Measurements from ENCODE around the gene LRRC37B.
"Not testable (repeated sequence)": the region's sequence is repeated elsewhere in the genome, so short reads cannot be mapped to it uniquely, and the experiment has no call there.

LRRC37B gene

DNA sequence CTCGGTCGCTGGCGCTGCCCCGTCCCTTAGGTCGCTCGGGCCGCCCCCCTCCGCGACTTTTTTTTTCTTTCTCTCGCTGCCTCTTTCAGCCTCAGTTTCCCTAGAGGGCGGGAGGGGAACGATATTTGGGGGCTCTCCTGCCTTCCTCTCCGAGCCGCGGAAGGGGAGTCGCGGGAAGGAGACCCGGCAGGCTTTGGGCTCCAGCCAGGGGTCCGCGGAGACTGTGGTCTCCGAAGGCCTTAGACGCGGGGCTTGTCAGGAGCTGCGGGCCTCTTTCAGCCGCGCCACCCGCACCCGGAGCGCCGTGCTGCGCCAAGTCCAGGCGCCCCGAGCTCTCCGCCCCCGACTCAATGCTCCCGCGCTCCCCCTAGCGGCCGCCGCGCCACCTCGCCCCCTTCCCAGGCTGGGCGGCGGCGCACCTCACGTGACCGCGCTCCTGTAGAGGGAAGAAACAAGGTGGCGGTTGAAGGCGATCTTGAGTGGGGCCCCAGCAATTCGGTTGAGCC lies at the start of gene LRRC37B:
Gene LRRC37B (plus strand): TSS at position 427 of the 506 bp plus-strand sequence. CDS start 14,010 bp downstream, outside the sequence.
- peak; percentile 80 to 89 (median 88) for DNase-seq

GRCh38 chr17:31964131-31964530 lies 43.1 kb upstream of the LRRC37B start:
- DNase-seq = not testable (repeated sequence)

GRCh38 chr17:31967648-31968047 lies 39.5 kb upstream of the LRRC37B start:
- DNase-seq = no peak

DNA sequence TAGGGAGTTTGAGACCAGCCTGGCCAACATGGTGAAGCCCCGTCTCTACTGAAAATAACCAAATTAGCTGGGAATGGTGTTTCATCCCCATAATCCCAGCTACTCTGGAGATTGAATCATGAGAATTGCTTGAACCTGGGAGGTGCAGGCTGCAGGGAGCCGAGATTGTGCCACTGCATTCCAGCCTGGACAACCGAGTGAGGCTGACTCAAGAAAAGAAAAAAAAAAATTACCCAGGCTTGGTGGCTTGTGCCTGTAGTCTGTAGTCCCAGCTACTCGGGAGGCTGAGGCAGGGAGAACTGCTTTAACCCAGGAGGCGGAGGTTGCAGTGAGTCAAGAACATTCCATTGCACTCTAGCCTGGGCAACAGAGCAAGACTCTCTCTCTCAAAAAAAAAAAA lies 36.8 kb upstream of the LRRC37B start:
- DNase-seq = not testable (repeated sequence)

DNA sequence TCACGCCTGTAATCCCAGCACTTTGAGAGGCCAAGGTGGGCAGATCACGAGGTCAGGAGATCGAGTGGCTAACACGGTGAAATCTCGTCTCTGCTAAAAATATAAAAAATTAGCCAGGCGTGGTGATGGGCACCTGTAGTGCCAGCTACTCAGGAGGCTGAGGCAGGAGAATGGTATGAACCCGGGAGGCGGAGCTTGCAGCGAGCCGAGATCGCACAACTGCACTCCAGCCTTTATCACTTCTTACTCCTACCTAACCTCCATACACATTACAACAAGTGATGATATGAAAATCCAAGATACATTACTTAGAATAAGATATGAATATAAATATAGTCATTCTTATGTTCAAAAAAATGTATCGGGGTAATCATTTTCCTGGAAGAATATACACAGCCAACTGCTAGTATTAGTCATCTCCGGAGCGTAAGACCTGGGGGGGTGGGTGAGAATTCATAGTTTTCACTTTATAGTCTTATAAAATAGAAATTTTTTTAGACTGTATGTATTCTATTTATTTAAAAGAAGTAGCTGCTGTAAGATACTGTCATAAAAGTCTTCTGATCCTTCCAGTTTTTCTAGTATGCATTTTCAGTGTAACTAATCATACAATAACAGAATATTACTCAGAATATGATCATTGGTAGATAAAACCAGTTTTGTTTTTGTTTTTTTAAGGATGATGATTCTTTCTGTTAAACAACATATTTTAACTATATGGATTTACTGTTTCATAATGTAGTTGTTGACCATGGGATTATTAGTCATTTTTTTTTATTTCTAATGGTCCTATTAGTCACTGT lies 32.7 kb upstream of the LRRC37B start:
- DNase-seq = not testable (repeated sequence)

GRCh38 chr17:31975391-31975790 lies 31.8 kb upstream of the LRRC37B start:
- not testable (repeated sequence) for DNase-seq

- DNase-seq = not testable (repeated sequence)
These were observed 15.4 kb upstream of the LRRC37B start for GRCh38 chr17:31991821-31992220.

- DNase-seq = no peak
These were observed 10.2 kb upstream of the LRRC37B start for GRCh38 chr17:31997005-31997404.

DNA sequence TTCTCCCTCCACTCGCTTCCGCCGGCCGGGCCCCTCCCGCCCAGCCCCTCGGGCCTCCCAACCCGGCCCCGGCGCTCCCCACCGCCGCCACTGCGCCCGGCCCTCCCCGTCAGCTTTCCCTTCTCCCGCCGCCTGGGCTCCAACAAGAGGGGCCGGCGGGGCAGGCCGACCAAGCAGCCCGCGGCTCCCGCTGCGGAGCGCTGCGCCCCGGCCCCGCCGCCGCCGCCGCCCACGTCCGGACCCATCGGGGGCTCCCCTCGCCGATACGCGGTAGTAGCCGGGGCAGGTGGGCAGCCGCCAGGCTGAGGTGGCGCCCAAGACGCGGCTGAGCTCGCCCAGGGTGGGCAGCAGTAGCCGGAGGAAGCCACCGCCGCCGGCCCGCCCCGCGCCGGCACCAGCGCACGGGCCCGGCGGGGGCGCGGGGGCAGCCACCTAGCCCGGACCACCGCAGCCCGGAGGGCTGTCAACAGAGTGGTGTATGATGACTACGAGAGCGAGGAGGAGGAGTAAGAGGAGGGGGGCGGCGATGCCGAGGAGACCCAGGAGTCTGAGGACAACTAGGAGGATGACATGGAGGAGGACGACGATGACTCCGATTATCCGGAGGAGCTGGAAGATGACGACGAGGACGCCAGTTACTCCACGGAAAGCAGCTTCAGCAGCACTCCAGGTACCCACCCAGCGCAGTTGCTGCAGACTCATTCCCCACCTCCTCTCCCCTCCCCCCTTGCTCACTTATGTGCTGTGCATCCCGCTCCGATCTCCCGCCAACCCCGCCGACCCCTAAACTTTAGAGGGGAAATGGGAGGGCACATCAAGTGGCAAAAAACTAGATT lies 498 bp downstream of the LRRC37B start:
- DNase-seq = peak; percentile 49 to 88 (median 71)

GRCh38 chr17:32009262-32009542 lies 2.0 kb downstream of the LRRC37B start:
- no peak for DNase-seq

DNA sequence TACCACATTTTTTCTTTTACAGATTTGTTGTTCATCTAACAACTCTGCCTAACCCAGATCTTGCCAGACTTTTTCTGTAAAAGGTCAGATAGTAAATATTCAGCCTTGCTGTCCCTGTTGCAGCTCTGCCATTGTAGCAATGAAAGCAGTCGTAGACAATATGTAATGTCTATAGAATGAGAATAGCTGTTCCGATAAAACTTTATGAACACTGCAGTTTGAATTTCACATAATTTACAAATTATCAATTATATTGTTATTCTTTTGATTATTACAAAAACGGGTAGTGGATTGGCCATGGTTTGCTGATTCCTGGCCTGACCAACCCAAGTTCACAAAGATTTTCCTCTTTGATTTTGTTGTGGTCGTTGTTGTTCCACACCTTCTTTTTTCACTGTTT lies 2.9 kb downstream of the LRRC37B start:
- DNase-seq = no peak

DNA sequence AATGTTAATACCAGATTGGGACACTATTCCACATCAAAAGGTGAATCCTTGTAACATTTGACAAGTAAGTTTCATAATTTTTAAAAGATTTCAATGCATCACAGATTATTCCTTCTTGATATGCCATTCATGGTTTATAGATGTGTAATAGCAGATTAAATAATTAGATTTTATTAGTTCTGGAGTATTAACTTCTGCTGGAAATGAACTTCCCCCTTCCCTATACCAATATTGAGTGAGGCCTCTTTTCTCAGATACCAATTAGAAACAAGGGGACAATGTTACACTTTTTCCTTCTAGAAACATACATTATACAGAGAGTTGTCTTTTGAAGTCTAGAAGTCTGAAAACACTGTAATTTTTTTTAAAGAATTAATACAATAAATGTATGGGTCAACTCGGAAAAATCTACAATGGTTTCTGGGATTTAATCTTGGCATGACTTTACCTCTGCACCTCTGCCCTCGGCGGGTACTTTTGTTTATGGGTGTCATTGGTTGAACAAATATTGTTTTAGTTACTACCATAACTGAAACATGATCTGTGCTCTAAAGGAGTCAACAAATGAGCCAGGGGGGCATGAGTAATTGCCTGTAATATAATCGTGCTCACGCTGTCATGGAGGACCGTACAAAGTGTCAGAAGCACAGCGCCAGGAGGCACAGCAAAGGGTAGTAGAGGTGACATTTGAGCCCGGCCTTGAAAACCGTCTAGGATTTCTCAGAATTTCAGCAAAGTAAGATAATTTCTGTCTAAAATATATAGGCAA lies 8.2 kb downstream of the LRRC37B start:
- DNase-seq = peak; percentile 53 to 95 (median 79)

GRCh38 chr17:32016231-32016630 lies 9.0 kb downstream of the LRRC37B start:
- DNase-seq = no peak

DNA sequence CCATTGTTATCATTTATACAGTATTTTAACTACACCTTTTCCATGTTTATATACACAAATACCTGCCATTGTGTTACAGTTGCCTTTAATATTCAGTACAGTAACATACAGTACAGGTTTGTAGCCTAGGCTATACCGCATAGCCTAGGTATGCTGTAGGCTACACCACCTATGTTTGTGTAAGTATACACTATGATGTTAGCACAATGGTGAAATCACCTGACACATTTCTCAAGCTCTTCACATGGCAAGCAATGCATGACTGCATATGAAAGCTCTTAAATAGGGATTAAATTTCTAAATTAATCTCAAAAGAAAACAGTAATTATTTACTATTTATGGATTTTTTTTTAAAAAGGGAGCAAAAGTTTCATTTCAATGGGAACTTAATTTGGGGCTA lies 12.0 kb downstream of the LRRC37B start:
- no peak for DNase-seq

GRCh38 chr17:32020943-32021614 lies 13.9 kb downstream of the LRRC37B start:
- DNase-seq = no peak

GRCh38 chr17:32021615-32021955 lies 14.4 kb downstream of the LRRC37B start:
- no peak for DNase-seq

- not testable (repeated sequence) for DNase-seq
These were observed 15.4 kb downstream of the LRRC37B start for GRCh38 chr17:32022554-32022953.

GRCh38 chr17:32027271-32027670 lies 20.1 kb downstream of the LRRC37B start:
- DNase-seq = not testable (repeated sequence)

GRCh38 chr17:32033223-32033622 lies 26.0 kb downstream of the LRRC37B start:
- DNase-seq = no peak

GRCh38 chr17:32033812-32034211 lies 26.6 kb downstream of the LRRC37B start:
- DNase-seq = not testable (repeated sequence)

GRCh38 chr17:32040246-32040645 lies 33.1 kb downstream of the LRRC37B start:
- not testable (repeated sequence) for DNase-seq

GRCh38 chr17:32041306-32041875 lies 34.2 kb downstream of the LRRC37B start:
- not testable (repeated sequence) for DNase-seq

Data from NCI-H1417 (cell line).